Stimulated activated CD4-positive, alpha-beta T cell treated with anti-CD3 and anti-CD28 coated beads, Interleukin-12 subunit alpha, Interleukin-12 subunit beta, amount 100 ng/mL, for 24 hours (primary cell): ENCODE results near the gene PCDH15.

ENCODE experiments used
- DNase-seq, 2 experiments: peaks; one replicate each; pipeline ENCODE4 v3.0.0-alpha.2; 2020; ENCODE audit warnings: low read depth in 2 of 2

PCDH15 gene

DNA sequence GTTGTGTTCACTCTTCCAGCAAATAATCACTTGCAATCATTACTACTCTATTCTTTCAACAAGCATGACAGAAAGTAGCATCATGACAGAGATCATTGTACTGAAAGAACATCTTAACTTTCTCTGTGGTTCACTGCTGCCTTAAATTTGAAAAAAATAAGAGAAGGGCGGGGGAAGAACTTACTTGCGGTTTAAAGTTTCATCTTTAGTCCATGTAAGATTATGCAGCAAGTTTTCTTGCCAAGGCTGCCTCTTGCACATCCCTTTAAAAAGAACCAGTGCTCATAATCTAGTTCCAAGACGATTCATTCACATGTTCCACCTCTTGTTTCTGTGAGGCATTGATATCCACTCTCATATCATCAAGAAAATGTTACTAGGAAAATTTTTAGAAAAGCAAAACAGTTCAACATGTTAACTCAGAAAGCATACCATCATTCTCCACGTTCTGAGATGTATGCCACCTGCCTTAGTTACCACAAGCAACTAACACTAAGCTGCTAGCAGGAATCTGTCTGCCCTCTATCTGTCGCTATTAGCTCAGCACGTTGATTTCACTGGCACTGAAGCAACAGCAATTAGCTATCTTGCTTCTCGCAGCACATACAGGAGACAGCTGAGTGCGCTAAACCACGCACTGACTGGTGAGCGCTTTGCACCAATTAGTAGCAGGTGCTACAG lies at the start of gene PCDH15:
TSS of gene PCDH15 (minus strand) at position 491 of the 681 bp plus-strand sequence. CDS start 136,969 bp downstream, outside the sequence.
- no peak for DNase-seq

DNA sequence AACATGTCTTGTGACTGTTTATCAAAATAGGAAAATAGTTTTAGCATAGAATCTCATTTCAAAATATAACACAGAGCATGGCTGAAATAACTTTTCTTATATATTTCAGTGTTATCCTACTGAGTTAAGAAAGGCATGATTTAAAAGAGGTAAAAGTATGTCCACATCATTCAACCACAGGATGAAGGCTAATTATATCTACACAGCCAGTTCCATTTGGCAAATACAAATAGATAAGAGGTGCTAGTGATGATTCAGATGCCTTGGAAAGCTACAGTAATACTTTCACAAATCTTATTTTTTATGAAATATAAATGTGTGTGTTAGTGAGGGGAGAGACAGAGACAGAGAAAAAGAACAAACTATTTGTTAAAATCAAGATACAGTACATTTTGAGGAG lies 42.9 kb upstream of the PCDH15 start:
- no peak for DNase-seq

DNA sequence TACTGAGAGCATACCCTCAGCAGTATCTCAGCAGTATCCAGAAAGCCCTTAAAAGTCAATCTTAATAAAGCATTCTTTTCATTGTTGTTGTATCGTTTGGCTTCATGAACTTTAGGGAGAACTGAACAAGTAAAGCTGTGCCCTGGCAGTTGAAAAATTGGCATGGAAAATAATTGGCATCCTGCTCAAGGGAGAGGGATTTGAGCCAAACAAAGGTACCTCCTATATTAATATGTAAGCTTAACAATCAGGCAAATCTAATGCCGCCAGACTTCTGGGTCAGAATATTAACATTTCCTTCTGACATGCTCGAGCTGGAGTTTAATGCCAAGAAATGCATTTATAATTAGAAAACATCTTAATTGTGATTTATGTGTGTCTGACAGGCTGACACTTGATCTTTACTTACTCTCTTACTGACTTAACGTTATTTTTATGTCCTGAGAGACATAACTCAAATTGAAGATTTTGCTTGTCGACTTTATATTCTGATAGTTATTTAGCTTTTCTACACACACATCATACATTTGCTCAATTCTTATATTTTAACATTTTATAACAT lies 42.1 kb upstream of the PCDH15 start:
- no peak for DNase-seq

DNA sequence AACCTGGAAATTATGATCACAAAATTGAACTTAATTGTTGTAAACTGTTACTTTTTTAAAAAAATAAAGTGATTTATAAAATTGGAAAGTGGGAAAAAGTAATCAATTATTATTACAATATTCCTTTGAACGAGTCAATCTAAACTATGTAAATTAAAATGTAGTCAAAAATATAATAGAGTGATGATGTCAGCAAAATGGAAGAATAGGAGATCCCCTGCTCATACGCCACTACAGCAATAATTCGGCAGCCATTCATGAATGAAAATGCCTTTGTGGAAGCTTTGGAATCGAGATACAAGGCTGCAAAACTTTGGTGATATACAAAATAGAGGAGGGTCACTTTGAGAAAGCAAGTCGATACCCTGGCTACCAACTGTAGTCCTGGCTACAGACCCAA lies 36.4 kb upstream of the PCDH15 start:
- DNase-seq = no peak

DNA sequence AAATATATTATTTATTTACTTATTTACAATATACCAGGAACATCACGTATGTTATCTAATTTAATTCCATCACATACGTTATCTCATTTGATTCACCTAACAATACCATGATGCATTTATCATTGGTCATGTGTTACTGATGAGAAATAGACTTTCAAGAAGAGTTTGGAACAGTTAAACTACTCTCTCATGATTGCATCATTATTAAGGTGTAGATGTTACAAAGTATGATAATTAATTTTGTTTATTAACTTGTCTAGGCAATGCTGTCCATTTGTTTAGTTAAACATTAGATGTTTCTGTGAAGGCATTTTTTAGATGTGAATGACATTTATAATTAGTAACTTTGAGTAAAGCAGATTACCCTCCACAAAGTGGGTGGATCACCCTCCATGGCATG lies 32.0 kb upstream of the PCDH15 start:
- no peak for DNase-seq

GRCh38 chr10:54826994-54827560 lies 26.0 kb upstream of the PCDH15 start:
- no peak for DNase-seq

DNA sequence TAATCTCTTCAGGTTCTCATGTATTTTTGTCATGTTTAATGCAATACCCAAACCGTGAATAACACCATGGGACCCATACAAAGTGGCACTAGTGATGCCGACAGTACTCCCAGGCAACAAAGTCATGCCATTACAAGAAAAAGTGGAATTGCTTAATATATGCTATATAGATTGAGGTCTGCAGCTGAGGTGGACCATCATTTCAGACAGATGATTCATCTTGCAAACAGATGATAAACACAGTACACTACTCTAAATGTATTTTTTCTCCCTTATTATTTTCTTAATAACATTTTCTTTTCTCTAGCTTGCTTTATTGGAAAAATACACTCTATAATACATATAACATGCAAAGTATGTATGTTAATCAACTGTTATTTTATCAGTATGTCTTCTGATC lies 14.6 kb upstream of the PCDH15 start:
- no peak for DNase-seq

GRCh38 chr10:54808186-54808935 lies 7.3 kb upstream of the PCDH15 start:
- DNase-seq = no peak

DNA sequence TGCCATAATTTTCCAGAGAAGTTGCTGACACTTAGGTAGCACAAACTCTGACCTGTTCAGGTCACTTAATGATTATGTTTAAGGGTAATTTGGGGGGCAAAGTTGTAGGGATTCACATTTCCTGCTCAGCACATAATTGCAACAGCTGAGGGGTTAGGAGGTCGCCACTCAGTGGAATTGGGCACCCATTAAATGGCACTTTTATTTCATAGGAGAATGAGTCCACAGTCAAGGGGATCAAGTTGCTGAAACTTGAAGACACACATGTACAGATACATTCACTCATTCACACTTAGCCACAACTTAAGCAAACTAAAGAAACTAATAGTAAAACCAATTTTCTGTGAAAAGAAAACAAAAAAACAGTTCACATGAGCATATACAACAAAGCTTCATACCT lies 1.5 kb downstream of the PCDH15 start:
- DNase-seq = no peak

DNA sequence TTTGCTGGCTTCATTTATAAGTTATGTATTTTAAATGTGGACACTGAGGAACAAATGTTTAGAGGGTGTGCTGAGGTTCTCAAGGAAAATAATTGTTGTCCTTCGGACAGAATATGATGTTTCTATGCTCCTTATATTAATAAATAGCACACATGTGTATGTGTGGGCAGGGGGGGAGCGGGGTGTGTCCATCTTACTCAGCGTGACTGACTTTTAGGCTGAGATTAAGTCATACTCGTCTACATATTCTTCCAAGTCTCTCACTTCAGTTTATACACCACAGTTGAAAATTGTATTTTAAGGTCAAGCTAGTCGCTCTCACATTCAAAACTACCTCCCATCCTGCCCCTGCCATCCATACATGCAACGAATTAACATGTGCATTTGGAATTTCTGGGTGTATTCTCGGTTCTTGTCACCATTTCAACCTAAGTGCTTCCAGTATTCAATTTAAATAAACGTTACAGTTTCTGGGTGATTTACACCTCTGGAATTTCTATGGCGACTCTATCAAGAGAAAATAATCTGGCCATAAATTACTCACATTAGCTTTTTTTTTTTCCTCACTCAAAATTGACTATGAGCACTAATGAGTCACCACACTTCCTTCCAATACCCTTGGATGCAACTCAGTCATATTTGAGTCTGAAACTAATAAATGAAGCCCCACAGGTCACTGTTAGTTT lies 3.3 kb downstream of the PCDH15 start:
- no peak for DNase-seq

- no peak for DNase-seq
These were observed 4.2 kb downstream of the PCDH15 start for GRCh38 chr10:54796881-54797280.

GRCh38 chr10:54776622-54777021 lies 24.4 kb downstream of the PCDH15 start:
- DNase-seq = no peak

DNA sequence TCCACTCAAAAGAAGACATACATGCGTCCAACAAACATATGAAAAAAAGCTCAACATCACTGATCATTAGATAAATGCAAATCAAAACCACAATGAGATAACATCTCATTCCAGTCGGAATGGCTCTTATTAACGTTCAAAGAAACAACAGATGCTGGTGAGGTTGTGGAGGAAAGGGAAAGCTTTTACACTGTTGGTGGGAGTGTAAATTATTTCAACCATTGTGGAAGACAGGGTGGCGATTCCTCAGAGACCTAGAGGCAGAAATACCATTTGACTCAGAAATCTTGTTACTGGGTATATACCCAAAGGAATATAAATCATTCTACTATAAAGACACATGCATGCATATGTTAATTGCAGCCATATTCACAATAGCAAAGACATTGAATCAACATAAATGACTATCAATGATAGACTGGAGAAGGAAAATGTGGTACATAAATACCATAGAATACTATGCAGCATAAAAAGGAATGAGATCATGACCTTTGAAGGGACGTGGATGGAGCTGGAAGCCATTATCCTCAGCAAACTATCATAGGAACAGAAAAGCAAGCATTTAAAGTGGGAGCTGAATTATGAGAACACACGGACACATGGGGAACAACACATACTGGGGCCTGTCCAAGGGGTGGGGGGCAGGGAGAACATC lies 28.4 kb downstream of the PCDH15 start:
- DNase-seq = no peak

GRCh38 chr10:54769051-54769450 lies 32.0 kb downstream of the PCDH15 start:
- DNase-seq = no peak

DNA sequence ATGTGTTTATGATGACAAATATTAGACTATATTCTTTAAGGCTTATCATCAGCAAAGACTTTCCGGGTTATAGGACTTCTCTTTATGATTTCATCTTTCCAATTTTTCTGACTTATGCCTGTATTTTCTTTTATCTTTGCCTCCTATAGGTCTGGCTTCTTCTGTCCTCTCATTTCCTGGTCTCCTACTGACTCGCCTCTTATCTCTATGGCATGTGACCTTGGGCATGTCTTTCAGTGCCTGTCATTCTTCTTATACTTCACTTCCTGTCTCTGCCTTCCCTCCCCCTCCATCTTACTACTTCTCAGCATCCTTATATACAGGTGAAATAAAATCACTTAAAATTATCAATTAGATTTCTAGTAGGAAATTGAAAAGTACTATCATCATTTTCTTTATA lies 42.2 kb downstream of the PCDH15 start:
- no peak for DNase-seq

DNA sequence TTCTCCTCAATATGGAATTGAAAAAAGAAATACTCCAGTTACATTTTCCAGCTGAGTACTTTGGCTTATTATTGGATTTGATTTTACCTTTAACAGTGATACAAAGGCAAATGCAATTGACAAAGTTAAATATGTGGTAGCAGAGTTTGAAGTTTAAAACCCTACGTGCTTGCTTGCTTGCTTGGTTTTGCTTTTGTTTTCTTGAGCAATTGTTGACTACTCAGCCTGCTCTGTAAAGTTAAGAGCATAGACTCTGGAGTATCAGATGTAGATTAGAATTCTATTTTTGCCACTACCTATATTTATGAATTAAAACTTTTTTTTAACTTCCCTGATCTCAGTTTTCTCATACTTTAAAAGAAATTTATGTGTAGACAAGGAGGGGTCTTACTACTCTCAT lies 51.4 kb downstream of the PCDH15 start:
- no peak for DNase-seq

DNA sequence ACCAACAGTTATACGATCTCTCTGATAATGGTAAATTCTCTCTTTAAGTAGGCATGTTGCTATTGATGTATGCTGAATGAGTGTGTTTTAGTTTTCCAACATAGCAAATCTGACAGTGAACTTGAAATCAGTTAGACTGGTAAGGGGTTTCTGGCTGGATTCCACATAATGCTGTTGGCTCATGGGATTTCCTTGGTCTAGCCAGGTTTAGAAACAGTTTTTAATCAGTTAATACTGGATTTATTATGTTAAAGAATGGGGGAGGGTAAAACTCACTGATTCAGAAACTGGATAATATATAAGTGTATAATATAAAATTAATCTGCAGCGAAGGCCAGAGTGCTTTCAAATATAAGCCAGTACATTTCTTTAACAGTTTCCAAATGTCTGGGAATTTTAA lies 55.6 kb downstream of the PCDH15 start:
- DNase-seq = no peak

GRCh38 chr10:54742416-54742815 lies 58.6 kb downstream of the PCDH15 start:
- no peak for DNase-seq

- DNase-seq = no peak
These were observed 72.5 kb downstream of the PCDH15 start for GRCh38 chr10:54728511-54728910.

DNA sequence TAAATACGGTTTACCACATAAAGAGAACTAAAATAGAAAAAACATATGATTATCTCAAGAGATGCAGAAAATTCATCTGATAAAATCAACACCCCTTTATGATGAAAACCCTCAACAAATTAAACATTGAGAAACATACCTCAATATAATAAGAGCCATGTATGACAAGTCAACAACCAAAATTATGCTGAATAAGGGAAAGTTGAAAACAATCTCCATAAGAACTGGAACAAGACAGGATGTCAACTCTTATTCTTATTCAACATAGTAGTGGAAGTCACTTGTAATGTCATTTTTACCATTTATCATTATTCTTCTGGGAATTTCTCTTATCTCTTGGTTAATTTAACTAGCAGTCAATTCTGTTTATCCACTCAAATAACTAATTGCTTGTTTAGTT lies 79.0 kb downstream of the PCDH15 start:
- DNase-seq = no peak

GRCh38 chr10:54710918-54711317 lies 90.1 kb downstream of the PCDH15 start:
- DNase-seq = no peak

- DNase-seq = no peak
These were observed 92.4 kb downstream of the PCDH15 start for GRCh38 chr10:54708591-54708990.
